Prostate gland (tissue), 2 donors: Measurements from ENCODE around the gene CCDC196. TPM values are rescaled to one million over a fixed set of nuclear protein-coding genes. Genes with fewer than 3 reads are reported as not detected.

Experiments used
- DNase-seq: peaks from one replicate; pipeline ENCODE4 v3.0.0-alpha.2; 2019; ENCODE audit warnings: low spot score
- H3K27ac ChIP-seq, 2 donors: fragments of 200-600 bp; sonication (generic); 2 replicates each; pipeline ENCODE4 v1.5.1; 2017 to 2019
- H3K27me3 ChIP-seq: fragments of 200-600 bp; sonication (generic); replicated peaks from 2 replicates; pipeline ENCODE4 v1.5.1; 2019; ENCODE audit not compliant: insufficient read depth
- H3K36me3 ChIP-seq, 2 donors: fragments of 200-600 bp; sonication (generic); 1 replicate in 1 of 2; 2 replicates in 1 of 2; pipeline versions ENCODE4 v1.5.1 to v1.8.1; 2017 to 2019
- H3K4me1 ChIP-seq: fragments of 200-600 bp; sonication (generic); replicated peaks from 2 replicates; pipeline ENCODE4 v1.5.1; 2019
- H3K4me3 ChIP-seq, 2 donors: fragments of 200-600 bp; sonication (generic); 2 replicates each; pipeline ENCODE4 v1.5.1; 2017 to 2019
- H3K9me3 ChIP-seq: fragments of 200-600 bp; sonication (generic); 2 replicates; pipeline ENCODE4 v1.5.1; 2017
- POLR2A ChIP-seq: fragments of 450-650 bp; IDR thresholded peaks from one replicate; pipeline ENCODE4 v1.6.1; 2016; ENCODE audit warnings: antibody characterized with exemption, mild to moderate bottlenecking
- POLR2AphosphoS5 ChIP-seq: sonication (generic); formaldehyde crosslinking; IDR thresholded peaks from one replicate; pipeline ENCODE4 v1.6.1; 2017; ENCODE audit warnings: antibody characterized with exemption
- WGBS: methylation state at CpG from one replicate; pipeline ENCODE4 v1.1.5; 2018; 5-methylcytosine and 5-hydroxymethylcytosine counted together
- intact Hi-C: fragments of 100-400 bp; cut with DNase I; formaldehyde crosslinking; loops from one replicate; pipeline ENCODE4 v1.14.2; 2022
- total RNA-seq, 2 donors: library from RNA; depleted of rRNA; stranded (reverse); fragments of >200 nt; gene quantifications; one replicate each; pipeline ENCODE4 v1.1.0, GENCODE V29; 2016
- TF ChIP-seq, protein P1 (sequence below), 4 experiments: fragments of 200-600 bp in 2 of 4; fragments of 450-650 bp in 2 of 4; sonication (generic) in 2 of 4; IDR thresholded peaks; 1 replicate in 3 of 4; 2 replicates in 1 of 4; pipeline ENCODE4 v1.5.1; 2016 to 2019; ENCODE audit warnings: antibody characterized with exemption in 4 of 4, mild to moderate bottlenecking in 2 of 4, moderate library complexity in 2 of 4

Gene CCDC196, protein sequence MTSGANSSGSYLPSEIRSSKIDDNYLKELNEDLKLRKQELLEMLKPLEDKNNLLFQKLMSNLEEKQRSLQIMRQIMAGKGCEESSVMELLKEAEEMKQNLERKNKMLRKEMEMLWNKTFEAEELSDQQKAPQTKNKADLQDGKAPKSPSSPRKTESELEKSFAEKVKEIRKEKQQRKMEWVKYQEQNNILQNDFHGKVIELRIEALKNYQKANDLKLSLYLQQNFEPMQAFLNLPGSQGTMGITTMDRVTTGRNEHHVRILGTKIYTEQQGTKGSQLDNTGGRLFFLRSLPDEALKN
- total RNA-seq: 1 to 10 TPM in 1 of 2 donors, not detected in 1; 2.6 TPM

DNA sequence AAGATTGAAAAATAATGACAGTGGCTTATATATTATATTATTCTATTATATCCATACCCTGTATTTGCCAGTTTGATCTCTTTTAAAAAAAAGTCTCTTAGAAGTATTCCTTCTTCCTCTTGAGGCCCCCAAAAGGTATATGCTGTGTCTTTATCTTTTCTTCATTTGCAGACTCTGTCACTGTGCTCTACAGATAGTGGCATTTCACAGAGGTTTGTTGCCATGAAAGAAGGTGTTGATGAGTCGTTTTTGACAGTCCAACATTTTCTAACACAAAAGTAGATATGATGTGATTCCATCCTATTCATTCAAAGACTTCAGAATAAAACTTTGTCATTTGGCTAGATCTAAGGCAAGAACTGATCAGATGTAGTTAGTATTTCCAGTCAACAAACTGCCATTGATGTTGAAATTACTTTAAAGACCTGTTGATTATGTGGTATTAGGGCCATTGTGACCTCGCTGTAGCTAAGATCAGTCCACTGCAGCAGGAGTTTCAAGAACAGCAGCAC lies at the start of gene CCDC196:
TSS of gene CCDC196 (plus strand) at position 462 of the 512 bp plus-strand sequence. CDS start 132 bp downstream, outside the sequence.
- no peaks in the 10 kb centered on the region for H3K27me3 ChIP-seq

DNA sequence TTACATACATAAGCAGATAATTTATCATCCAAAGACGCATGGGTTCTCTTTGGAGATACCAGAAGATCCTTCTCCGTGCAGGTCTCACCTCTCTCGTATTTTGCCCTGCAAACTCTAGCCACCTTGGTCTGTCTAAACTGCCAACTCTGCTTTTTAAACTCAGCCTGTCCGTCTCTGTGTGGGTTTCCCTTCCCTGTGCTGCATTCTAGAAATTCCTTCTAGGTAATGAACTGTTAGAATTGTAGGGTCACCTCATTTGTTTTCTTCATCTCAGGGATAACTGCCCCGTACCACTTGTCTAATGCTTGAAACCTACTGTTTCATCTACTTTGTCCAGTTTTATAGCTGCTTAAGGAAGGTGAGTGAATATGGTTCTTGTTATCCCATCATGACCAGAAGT lies 45.4 kb upstream of the CCDC196 start:
- Histone ChIP-seq H3K27ac (no peak overlapping the region), H3K36me3 (no peaks in the 10 kb centered on the region), H3K27me3 (no peaks in the 10 kb centered on the region), H3K9me3 (no peaks in the 10 kb centered on the region), H3K4me3 (no peak overlapping the region), H3K4me1 (no peaks in the 10 kb centered on the region)
- TF ChIP-seq POLR2A (no peak), POLR2AphosphoS5 (no peak)
- TF ChIP-seq, protein P1, sequence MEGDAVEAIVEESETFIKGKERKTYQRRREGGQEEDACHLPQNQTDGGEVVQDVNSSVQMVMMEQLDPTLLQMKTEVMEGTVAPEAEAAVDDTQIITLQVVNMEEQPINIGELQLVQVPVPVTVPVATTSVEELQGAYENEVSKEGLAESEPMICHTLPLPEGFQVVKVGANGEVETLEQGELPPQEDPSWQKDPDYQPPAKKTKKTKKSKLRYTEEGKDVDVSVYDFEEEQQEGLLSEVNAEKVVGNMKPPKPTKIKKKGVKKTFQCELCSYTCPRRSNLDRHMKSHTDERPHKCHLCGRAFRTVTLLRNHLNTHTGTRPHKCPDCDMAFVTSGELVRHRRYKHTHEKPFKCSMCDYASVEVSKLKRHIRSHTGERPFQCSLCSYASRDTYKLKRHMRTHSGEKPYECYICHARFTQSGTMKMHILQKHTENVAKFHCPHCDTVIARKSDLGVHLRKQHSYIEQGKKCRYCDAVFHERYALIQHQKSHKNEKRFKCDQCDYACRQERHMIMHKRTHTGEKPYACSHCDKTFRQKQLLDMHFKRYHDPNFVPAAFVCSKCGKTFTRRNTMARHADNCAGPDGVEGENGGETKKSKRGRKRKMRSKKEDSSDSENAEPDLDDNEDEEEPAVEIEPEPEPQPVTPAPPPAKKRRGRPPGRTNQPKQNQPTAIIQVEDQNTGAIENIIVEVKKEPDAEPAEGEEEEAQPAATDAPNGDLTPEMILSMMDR (IDR thresholded peaks at IDR 0.05): no peak
- WGBS: 69% methylated on average over 5 of the region's 5 CpGs
- intact Hi-C loops: no loop called here
- DNase-seq: no peak

More for the DNA sequence above, at the start of gene CCDC196:
- TF ChIP-seq, protein P1 (IDR thresholded peaks at IDR 0.05): no peak
- no peak for TF ChIP-seq POLR2A
- TF ChIP-seq POLR2AphosphoS5: no peak
- Histone ChIP-seq H3K4me3 (no peak within 1 kb of the TSS), H3K4me1 (no peaks in the 10 kb centered on the region), H3K9me3 (no peaks in the 10 kb centered on the region), H3K36me3 (no peaks in the 10 kb centered on the region), H3K27ac (no peak within 1 kb of the TSS)
- DNase-seq: no peak
- 81% methylated on average over 2 of the region's 2 CpGs for WGBS
- intact Hi-C loops: no loop called here

DNA sequence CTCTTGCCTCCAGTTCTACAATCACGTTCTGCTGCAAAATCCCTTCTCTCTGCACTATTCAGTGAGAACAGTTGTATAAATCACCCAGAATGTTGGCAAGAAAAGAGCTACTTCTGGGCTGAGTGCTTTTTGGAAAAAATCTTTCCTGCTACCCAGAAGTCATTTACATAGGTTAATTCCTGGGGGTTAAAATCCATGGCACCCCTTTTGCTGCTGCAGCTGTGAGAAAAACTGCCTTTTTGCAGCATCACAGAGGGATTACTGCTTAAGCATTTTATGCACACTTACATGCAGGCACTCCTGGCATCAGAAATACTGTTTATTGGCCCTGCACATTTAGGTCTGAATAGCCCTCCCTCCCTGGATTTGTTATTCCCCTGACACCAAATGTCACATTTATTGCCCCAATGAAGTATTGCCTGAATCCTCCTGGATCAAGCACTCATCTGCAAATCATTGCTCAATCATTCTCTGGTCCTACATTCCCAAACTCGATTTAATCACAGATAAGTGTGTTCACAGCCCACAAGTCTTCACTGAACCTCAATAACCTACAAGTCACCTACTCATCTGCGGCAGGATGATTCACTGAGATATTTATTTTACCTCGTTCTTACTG lies 43.1 kb upstream of the CCDC196 start:
- Histone ChIP-seq H3K4me3 (no peak overlapping the region), H3K4me1 (no peaks in the 10 kb centered on the region), H3K36me3 (no peaks in the 10 kb centered on the region), H3K27me3 (no peaks in the 10 kb centered on the region), H3K9me3 (no peaks in the 10 kb centered on the region), H3K27ac (no peak overlapping the region)
- intact Hi-C loops: no loop called here
- 35% methylated on average over 4 of the region's 4 CpGs for WGBS
- TF ChIP-seq POLR2A: no peak
- TF ChIP-seq, protein P1 (IDR thresholded peaks at IDR 0.05): no peak
- no peak for DNase-seq

DNA sequence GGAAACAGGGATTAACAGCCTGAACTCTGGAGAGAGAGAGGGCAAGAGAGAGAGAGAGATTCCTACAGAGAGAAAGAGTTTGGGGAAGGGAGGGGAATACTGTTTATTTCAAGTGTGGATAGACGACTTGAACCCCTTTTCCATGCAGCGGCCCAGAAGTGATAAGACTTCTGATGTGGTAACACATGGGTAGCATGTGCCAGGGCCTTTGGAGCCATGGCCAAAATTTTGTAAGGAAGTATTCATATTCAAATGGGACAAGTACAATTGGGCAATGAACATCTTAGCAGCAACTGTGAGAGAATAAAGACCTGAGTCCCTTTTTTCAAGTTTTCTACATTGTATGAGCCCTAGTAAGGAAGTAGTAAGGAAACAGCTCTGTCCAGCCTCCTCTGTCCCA lies 42.4 kb upstream of the CCDC196 start:
- Histone ChIP-seq H3K4me1 (no peaks in the 10 kb centered on the region), H3K27ac (no peak overlapping the region), H3K9me3 (no peaks in the 10 kb centered on the region), H3K27me3 (no peaks in the 10 kb centered on the region), H3K4me3 (no peak overlapping the region), H3K36me3 (no peaks in the 10 kb centered on the region)
- WGBS: 85% methylated on average over 2 of the region's 2 CpGs
- intact Hi-C loops: no loop called here
- DNase-seq: no peak
- TF ChIP-seq POLR2AphosphoS5 (no peak), POLR2A (no peak)
- TF ChIP-seq, protein P1 (IDR thresholded peaks at IDR 0.05): no peak
